Activated naive CD4-positive, alpha-beta T cell treated with anti-CD3 and anti-CD28 coated beads, Interleukin-2, amount 50 U/mL, for 16 hours (primary cell): ENCODE data around the gene PCYT1A.
"Not testable (repeated sequence)": the region's sequence is repeated elsewhere in the genome, so short reads cannot be mapped to it uniquely, and the experiment has no call there.

Experiments used
- DNase-seq: peaks from one replicate; pipeline ENCODE4 v3.0.0-alpha.2; 2020

Gene PCYT1A

DNA sequence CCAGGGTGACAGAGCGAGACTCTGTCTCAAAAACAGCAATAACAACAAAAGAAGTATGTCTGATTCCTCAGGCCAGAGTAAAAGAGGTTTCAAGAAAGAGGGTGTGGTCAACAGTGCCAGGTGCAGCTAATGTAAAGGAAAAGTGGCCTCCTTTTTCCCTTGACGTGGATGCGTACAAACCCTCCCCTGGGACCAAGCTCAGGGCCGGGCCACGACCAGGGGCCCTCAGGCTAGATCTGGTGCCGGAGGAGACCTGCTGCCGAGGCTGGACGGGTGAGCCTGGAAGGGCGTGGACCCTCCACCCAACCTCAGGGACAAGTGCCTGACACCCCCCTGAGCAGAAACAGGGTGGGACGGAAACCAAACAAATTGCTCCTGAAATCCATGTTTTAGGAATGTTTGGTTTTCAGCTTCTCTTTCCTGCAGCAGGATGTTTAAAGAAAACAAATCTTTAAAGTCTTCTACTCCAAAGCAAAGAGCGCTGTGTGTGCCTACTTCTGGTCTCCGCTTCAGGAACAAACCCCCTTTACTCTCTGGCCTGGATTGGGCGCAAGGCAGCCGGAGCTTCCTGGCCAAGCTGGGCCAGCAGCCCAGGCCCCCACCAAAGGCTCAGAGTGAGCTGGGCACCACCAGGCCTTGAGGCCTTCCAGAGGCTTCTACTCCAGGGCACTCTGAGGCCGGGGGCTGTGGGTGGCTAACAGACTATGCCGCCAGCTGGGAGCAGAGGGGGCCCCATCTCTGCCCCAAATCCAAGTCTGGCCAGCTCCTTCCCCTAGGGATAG, 97.8 kb downstream of the PCYT1A start:
- DNase-seq: no peak

DNA sequence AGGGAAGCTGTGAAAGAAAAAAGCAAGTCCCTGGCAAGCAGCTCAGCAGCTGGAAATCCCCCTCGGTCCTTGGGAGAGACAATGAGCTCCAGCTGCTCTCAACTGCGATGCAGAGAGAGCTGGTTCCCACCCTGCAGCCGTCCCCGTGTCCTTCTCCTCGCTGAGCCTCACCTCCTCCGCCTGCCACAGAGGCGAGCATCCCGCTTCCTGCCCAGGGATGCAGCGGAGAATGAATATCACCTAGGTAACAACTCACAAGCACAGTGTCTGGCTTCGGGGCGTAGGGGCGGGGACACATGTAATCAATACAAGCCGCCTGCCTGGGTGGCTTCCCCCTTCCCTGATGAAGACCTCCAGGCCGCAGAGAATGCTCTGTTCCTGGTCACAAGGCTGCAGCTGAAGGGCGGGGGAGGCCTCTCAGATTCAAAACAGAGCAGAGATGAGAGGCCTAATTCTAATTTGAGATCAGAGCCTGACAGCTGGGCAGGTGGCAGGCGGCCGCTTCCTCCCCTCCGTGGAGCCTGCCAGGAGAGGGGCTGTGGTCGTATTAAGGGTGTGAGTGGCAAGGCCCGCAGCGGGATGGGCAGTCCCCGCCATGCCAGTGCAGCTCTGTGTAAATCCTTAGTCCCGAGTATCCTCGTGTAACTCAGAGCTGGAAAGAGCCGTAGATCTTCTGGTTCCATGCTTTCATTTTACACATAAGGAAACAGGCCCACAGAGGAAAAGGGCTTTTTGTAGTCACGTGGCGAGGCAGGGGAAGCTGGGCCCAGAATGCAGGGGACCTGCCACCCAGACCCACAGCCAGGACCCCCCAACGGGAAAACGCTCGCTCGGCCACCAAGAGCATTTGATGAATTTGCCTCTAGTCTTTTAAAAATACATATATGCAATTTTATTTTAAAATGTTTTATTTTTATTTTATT, 100.6 kb downstream of the PCYT1A start:
- DNase-seq: no peak

GRCh38 chr3:196184881-196185280, 102.6 kb downstream of the PCYT1A start:
- DNase-seq: no peak

DNA sequence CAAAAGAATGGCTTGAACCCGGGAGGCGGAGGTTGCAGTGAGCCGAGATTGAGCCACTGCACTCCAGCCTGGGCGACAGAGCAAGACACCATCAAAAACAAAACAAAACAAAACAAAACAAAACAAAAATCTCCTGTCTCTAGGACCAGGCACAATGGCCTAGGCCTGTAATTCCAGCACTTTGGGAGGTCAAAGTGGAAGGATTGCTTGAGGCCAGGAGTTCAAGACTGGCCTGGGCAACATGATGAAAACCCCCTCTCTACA, 103.4 kb downstream of the PCYT1A start:
- not testable (repeated sequence) for DNase-seq

DNA sequence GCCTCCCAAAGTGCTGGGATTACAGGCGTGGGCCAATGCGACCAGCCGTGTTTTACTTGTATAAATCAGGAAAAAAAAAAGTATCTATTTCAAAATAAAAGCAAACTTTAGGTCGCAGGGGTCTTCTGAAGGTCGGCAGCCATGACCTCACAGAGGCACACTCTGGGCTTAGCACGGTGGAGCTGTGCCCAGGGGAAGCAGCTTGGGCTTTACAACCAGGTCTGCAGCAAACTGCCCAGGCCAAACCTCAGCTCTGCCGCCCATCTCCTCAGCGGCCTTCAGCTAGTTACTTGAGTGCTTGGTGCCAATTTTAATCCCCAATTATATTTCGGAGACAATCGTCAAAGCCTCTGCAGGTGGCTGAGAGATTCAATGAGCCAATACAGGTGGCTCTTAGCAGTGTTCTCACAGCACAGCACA, 106.4 kb downstream of the PCYT1A start:
- no peak for DNase-seq

DNA sequence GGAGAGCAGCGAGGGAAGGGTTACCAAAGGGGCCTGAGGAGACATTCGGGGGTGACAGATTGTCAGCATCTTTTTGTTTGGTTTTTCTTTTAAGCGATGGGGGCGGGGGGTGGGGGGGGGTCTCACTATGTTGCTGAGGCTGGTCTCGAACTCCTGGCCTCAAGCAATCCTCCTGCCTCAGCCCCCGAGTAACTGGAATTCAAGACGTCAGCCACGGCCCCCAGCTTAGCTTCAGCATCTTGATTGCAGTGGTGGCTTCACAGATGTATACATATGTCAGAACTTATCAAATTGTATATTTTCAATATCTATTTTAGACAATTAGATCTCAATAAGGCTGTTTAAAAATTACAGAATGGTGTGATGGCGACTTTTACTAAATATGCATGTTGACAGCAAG, 107.2 kb downstream of the PCYT1A start:
- DNase-seq: no peak
